ENCODE data around the gene CD59.

Gene CD59

DNA sequence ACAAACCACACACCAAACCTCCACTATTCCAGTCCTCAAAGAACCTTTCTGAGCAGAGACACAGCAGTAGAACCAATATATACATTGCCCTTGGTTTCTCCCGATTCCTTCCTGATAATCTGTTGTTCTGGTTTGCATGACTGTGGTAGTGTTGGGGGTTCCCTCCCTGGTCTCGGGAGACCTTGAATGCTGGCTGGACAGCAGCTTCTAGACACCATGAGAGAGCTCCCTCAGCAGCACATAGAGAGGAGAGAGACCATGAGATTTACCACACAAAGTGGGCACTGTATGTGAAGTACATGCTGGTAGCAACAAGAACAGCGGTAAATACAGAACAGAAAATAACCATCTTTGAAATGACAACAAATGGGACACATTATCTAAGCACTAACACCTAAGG, 38.2 kb downstream of the CD59 start:
- Histone ChIP-seq H3F3A (ENCODE audit: insufficient read depth) (no peaks in the 10 kb centered on the region), H3K9ac (ENCODE audit: low read length) (no peak overlapping the region), H3K4me3 (ENCODE audit: insufficient read depth, low read length, poor library complexity, severe bottlenecking) (no peak overlapping the region), H2AFZ (ENCODE audit: low read depth, low read length, severe bottlenecking) (no peak overlapping the region), H3K9me3 (ENCODE audit: insufficient read depth, low read length) (no peaks in the 10 kb centered on the region), H3K27ac (ENCODE audit: low read depth, low read length) (no peak overlapping the region), H4K20me1 (ENCODE audit: low read depth, low read length) (no peaks in the 10 kb centered on the region), H3K79me2 (ENCODE audit: insufficient read depth, low read length) (no peaks in the 10 kb centered on the region), H3K27me3 (ENCODE audit: low read length) (no peaks in the 10 kb centered on the region), H3K36me3 (ENCODE audit: low read length) (no peaks in the 10 kb centered on the region), H3K9me2 (replicated peaks; ENCODE audit: insufficient read depth, low read length) (no peaks in the 10 kb centered on the region), H3K4me2 (ENCODE audit: low read depth, low read length, poor library complexity, severe bottlenecking) (no peak overlapping the region)
- TF ChIP-seq EZH2phosphoT487 (conservative IDR thresholded peaks at IDR 0.05; ENCODE audit: low read length) (no peak), CTCF (IDR thresholded peaks at IDR 0.05; ENCODE audit: insufficient read depth, low read length, poor library complexity, severe bottlenecking) (no peak)

- H3K4me2 ChIP-seq (ENCODE audit: low read depth, low read length, poor library complexity, severe bottlenecking) = no peak overlapping the region
Observed at GRCh38 chr11:33696931-33697638, 39.1 kb downstream of the CD59 start.

GRCh38 chr11:33696411-33696810, 39.8 kb downstream of the CD59 start:
- no peak overlapping the region for H2AFZ ChIP-seq (ENCODE audit: low read depth, low read length, severe bottlenecking)
- no peaks in the 10 kb centered on the region for H3K9me3 ChIP-seq (ENCODE audit: insufficient read depth, low read length)
- no peaks in the 10 kb centered on the region for H3K79me2 ChIP-seq (ENCODE audit: insufficient read depth, low read length)
- H3K4me3 ChIP-seq (ENCODE audit: insufficient read depth, low read length, poor library complexity, severe bottlenecking) = no peak overlapping the region
- H3F3A ChIP-seq (ENCODE audit: insufficient read depth) = no peaks in the 10 kb centered on the region
- no peaks in the 10 kb centered on the region for H3K27me3 ChIP-seq (ENCODE audit: low read length)
- no peaks in the 10 kb centered on the region for H3K9me2 ChIP-seq (replicated peaks; ENCODE audit: insufficient read depth, low read length)
- no peaks in the 10 kb centered on the region for H3K36me3 ChIP-seq (ENCODE audit: low read length)
- H3K9ac ChIP-seq (ENCODE audit: low read length) = no peak overlapping the region
- no peak for TF ChIP-seq EZH2phosphoT487 (conservative IDR thresholded peaks at IDR 0.05; ENCODE audit: low read length)
- no peak for TF ChIP-seq CTCF (IDR thresholded peaks at IDR 0.05; ENCODE audit: insufficient read depth, low read length, poor library complexity, severe bottlenecking)
- no peak overlapping the region for H3K4me2 ChIP-seq (ENCODE audit: low read depth, low read length, poor library complexity, severe bottlenecking)
- H4K20me1 ChIP-seq (ENCODE audit: low read depth, low read length) = no peaks in the 10 kb centered on the region
- no peak overlapping the region for H3K27ac ChIP-seq (ENCODE audit: low read depth, low read length)

More at GRCh38 chr11:33696931-33697638, 39.1 kb downstream of the CD59 start:
- Histone ChIP-seq H2AFZ (ENCODE audit: low read depth, low read length, severe bottlenecking) (no peak overlapping the region), H3K27me3 (ENCODE audit: low read length) (no peaks in the 10 kb centered on the region), H3K9ac (ENCODE audit: low read length) (no peak overlapping the region), H3K9me3 (ENCODE audit: insufficient read depth, low read length) (no peaks in the 10 kb centered on the region), H3F3A (ENCODE audit: insufficient read depth) (no peaks in the 10 kb centered on the region), H3K79me2 (ENCODE audit: insufficient read depth, low read length) (no peaks in the 10 kb centered on the region), H3K4me3 (ENCODE audit: insufficient read depth, low read length, poor library complexity, severe bottlenecking) (no peak overlapping the region), H3K36me3 (ENCODE audit: low read length) (no peaks in the 10 kb centered on the region), H4K20me1 (ENCODE audit: low read depth, low read length) (no peaks in the 10 kb centered on the region), H3K9me2 (replicated peaks; ENCODE audit: insufficient read depth, low read length) (no peaks in the 10 kb centered on the region), H3K27ac (ENCODE audit: low read depth, low read length) (no peak overlapping the region)
- TF ChIP-seq EZH2phosphoT487 (conservative IDR thresholded peaks at IDR 0.05; ENCODE audit: low read length) = no peak
- no peak for TF ChIP-seq CTCF (IDR thresholded peaks at IDR 0.05; ENCODE audit: insufficient read depth, low read length, poor library complexity, severe bottlenecking)
